NCI-H345 treated with DMSO at 0.1 percent for 48 hours (cell line): ENCODE measurements around the gene CORIN.
"Not testable (repeated sequence)": the region's sequence is repeated elsewhere in the genome, so short reads cannot be mapped to it uniquely, and the experiment has no call there.

Source experiments
- DNase-seq: peaks from one replicate; lab custom pipeline; 2025; ENCODE audit not compliant: unreplicated experiment; lab: John Stamatoyannopoulos, UW

The CORIN gene

DNA sequence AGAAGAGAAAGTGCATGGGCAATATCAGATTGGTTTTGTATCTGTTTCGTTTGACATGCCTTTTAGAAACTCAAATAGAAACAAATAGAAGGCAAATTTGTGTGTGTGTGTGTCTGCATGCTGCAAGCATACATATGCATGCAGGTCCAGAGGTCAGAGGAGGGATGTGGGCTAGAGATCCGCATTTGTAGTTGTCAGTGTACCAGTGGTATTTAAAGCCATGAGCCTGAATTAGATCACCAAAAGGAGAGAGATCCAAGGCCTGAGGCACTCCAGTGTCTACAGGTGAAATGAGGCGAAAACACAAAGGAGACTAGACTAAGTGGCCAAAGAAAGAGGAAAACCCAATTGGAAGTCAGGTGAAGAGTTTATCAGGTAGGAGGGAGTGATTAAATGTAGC lies 106.7 kb downstream of the CORIN start:
- DNase-seq = no peak

DNA sequence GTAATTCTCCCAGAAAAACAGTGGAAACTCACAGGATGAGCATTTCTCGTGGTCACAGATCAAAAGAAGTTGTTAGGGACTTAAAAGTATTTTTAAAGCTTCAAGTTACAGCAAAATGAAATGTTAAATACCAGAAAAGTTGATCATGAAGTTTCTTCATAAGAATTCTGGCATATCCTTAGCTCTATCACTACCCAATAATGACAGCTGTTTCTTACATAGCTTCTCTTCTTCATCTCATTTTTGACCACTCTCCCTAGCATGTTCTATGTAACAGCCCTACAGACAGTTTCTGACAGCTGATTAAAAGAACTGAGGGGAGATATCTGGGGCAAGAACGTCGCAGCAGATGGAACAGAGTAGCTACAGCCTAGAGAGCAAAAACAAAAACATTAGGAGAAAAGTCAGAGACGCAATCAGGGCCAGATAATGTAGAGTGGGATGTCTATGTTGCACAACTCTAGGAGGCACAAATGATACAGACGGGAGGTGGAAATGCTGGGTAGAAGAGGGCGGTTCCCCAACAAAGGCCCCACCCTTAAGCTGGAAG lies 108.7 kb downstream of the CORIN start:
- no peak for DNase-seq

DNA sequence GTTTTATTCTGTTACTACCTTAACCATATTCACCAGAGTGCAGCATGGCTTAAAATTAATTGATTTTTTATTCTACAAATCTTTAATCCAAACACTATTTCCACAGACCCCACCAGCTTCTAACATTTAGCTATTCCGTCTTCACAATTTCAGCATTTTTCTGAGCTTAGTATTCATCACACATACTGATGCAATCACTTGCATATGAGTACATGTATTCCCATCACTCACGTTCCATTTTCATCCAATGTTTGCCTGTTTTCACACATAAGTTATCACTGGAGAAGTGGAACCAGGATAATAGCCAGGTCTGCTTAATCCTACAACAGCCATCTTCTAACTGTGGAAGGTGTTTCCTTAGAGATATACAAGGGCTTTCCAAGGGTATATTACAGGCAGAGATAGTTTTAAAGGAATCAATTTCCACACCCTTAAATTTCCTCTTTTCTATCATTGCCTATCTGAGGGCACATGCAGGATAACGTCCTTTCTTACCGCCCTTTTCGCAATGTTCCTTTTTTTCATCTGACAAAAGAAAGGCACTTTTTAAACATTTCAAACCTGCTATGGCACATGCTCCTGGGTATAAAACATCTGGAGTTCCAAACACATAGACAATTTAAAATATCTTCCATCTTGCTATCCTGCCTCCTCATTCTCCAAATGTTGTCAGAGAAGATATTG lies 115.8 kb downstream of the CORIN start:
- no peak for DNase-seq

DNA sequence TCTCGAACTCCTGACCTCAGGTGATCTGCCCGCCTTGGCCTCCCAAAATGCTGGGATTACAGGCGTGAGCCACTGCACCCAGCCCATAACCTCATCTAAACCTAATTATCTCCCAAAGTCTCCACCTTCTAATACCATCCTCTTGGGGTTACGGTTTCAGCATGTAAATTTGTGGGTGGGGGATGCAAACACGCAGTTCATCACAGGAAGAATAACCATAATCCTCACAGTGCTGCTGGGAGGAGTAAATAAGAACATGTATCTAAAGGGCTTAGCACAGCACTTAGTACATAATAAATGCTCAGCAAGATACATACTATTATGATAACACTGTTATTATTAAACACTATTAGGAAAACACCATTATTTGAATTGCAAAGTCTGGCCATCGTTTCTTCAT lies 116.4 kb downstream of the CORIN start:
- no peak for DNase-seq

DNA sequence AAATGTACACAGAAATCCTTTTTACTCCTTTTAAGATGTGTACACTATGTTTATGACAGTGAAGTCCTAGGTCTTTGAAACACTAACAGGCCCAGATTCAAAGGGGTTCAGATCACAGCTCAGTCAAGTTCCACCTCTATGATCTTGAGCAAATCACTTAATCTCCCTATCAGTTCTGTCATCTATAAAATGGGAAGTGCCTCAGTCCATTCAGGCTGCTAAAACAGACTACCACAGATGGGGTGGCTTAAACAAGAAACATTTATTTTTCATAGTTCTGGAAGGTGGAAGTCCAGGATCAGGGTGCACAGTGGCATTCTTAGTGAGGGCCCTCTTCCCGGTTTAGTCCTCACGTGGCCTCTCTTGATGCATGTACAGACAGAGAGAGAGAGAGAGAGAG lies 117.1 kb downstream of the CORIN start:
- DNase-seq = no peak

DNA sequence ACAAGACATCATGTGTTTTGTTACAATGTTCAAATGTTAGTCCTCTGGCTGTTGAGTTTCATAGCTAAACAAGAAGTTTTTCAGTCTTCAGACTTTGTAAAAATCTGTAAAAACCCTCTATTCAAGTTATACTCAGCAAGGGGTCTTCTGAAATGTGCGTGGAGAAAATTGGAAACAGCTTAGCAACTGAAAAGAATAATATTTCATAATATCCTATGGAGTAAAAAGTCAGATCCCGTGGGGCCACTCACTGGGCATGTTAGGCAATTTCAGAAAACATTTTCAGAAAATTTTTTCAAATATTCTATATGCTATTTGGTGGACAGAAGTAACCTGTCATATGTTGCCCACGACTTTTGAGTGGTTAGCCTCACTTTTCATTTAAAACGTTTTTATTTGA lies 118.3 kb downstream of the CORIN start:
- no peak for DNase-seq

DNA sequence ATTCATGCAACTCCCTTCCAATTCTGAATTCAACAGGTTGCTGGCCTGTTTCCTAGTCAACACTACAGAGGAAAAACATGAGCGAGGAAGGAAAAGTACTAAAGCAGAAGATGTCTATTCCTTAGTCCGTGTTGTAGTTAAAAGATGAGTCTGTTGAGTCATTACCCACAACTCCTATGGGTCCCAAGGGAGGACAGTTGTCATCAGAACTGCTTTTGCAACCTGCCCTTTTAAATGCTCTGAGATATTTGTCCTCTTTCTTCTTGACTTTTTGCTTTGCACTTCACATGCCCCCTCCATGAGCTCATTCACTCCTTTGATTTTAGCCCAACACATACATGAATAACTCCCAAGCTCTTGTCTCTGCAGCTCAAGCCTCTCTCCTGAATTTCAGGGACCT lies 119.2 kb downstream of the CORIN start:
- no peak for DNase-seq

DNA sequence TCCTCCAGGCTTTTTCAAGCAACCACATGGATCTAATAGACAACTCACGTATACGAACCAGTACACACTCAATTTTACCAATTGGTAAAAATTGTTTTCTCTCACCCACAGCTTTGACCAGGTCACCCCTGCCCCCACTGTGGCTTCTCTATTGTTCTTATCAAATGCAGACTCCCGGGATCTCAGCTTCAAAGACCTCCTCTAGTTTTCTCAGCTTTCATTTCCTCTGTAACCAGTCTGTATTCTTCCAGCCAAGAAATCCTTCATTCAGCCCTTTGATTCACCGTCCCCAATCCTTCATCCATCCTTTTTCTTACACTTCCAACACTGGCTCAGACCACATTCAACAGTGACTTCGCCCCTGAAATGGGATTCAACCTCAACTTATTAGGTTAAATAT lies 120.7 kb downstream of the CORIN start:
- DNase-seq = no peak

DNA sequence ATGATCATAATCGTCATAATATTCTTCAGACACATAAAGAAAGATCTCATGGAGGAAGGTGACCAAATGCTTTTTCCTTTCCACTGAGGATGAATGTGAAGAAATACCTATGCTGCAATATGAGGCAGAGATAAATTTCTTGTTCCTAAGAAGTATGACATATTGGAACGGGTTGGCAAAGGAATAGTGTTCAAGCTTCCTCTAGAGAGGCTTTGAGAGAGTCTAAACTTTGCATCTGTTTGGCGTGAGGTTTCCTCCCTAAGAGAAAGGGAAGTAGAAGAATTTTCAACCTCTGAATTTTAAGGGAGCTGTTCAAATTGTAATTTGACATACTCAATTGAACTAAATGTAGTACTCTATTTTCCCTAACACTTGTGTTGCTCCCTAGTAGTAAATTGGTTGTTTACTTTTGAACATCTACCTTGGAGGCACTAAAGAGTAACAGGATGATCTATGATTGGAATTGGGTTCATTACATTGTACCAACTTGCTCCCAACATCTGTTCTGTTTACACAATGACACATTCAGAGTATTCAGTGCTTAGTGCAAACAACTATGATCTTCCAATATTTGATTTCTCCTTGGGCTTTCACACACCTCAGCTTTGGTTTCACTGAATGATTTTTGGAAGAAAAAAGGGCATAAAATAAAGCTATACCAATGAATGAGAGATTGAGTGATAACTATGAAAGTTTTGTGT lies 122.0 kb downstream of the CORIN start:
- peak; percentile 21 for DNase-seq

DNA sequence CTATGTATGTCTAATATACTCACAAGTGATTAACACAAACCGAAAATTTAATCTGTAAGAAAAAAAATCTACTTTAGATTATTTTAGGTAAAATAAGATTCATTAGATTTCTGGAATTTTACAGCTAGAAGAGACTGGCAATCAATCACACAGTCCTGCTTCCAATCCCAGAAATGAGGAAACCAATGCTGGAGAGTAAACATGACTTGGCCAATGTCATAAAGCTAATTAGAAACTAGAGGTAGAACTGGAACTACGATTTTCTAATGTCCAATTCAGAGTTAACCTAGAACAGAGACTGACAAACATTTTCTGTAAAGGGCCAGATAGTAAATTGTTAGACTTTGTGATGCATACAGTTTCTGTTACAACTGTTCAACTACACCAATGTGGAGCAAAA lies 123.6 kb downstream of the CORIN start:
- DNase-seq = no peak

DNA sequence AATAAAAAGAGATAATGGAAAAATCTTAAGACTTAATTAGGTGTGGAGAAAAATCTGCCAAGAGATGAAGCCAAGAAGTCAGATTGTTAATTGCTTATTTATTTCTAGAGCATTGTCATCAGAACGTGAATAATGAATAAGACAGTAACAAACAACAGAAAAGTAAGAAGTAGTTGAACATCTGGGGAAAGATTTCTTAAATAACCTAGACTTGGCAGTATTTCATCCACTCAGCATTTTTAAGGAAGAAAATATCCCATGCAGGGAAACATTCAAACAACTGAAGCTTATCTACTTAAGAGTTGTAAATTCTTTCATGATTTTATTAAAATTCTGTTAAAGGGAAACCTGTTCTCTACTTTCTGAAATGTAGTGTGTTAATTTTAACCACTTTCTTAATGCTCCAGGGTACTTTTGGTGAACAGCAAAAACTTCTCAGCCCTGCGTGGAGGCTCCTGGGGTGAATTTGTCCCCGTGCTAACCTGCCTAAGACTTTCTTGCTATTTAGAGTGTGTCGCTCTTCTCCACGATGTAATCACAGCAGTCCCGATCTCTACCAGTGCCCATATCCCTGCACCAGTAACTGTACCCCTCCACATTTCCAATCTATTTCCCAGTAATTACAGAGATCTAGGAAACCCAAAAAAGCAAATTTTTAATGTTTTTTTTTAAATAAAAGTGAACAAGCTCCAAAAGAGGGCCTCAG lies 124.6 kb downstream of the CORIN start:
- no peak for DNase-seq

DNA sequence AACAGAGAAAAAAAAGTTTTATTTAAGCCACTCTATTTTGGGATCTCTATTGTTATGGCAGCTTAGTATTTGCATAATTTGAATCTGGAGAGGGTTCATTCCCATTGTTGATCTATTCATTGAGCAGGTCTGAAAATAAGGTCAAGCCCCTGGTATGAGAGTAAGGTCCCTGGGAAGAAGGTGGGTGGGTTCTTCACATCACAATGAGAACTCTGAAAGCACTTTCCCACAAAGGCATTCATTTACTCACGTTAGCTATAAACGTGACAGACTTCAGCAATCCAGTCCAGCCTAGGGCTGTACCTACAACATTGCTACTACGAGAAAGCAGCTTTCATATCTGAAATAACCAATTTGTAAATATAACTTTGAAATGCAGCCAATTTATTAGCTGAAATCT lies 126.2 kb downstream of the CORIN start:
- DNase-seq = no peak

DNA sequence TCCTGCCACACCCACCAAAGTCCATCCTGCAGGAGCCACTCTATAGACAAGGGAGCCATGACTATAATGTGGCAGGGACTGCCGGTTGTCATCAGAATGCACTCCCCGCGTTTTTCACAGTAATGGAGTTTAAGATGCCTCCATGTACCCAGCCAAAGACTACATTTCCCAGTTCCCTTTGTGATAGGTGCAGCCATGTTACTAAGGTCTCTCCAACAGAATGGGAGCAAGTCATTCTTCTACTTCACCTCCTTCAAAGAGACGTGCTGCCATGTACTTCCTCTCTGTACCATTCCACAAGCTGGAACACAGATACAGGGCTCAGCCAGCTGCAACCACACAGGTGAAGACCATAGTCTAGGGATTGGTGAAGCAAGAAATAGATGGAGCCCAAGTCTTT lies 126.7 kb downstream of the CORIN start:
- no peak for DNase-seq

DNA sequence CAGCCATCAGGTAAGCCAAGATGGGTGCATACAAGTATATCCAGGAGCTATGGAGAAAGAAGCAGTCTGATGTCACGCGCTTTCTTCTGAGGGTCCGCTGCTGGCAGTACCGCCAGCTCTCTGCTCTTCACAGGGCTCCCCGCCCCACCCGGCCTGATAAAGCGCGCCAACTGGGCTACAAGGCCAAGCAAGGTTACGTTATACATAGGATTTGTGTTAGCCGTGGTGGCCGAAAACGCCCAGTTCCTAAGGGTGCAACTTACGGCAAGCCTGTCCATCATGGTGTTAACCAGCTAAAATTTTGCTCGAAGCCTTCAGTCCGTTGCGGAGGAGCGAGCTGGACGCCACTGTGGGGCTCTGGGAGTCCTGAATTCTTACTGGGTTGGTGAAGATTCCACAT lies 131.5 kb downstream of the CORIN start:
- DNase-seq = not testable (repeated sequence)

DNA sequence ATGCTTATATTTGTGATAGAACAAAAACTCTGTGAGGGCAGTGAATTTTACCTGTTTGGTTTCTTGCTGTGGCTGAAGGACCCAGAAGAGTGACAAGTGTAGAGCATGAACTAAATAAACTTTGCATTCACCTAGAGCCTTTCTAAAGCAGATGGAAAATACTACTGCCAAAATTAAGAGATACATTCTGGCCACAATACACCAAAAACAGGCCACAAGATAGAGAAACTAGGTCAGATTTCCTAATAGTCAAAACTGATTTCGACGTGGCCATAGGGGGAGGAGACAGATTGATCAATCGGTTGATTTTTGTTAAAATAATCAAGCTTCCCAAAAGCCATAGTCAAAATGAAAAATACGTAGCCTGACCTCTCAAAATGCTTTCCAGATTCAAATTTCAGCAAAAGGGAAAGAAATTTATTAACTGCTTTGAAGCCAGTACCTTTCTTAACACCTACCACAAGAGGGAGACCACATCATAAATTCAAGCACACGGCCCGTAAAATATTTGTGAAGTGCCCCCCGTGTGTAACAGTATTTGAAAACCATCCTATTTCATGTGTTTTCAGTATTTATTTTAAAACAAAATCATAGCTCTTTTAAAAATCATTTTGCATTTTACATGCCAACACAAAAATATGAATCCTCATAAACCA lies 132.4 kb downstream of the CORIN start:
- DNase-seq = peak; percentile 8

DNA sequence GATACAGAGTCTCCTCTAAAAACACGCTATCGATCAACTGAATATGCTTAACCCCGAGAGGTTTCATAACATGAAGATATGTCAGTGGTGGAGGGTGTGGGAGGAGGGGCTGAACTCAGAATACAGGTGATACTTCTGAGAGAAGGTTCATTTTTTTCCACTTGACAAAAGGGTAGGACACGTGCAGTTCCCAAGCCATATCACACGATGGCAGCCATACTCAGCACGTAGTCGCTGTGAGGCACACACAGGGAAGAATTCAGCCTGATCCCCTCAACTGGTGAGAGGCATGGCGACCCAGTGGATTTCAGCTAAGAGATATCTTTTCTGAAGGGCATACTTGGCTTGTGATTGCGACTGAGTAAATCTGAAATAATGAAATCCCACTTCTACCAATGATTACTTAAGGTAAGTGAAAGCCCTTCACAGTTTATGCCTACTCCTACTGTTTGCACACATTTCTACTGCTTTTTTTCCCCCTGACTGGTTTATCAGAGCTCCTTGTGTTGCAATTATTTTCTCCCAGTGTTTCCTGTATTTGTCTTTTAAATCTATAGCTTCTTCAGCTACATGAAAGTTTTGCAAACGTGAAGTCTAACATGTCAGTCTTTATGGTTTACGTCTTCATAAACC lies 133.1 kb downstream of the CORIN start:
- peak; percentile 31 for DNase-seq

DNA sequence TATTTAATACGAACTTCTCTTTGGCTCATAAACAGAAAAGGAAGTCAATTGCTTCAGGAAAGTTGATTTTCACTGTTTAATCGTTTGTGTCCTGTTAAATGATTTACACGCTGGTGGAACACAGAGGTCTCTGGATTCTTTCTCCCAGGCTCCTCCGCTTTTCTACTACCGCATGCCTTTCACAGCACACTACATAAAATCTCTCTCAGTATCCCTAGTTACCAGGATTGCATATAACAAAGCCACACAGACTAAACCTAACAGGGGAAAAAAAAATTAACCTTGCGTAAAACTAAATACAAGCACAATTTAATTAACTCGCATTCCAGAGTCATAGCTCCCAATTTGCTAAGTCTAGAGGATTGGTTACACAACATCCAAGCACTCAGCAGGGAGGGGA lies 133.9 kb downstream of the CORIN start:
- DNase-seq = no peak

DNA sequence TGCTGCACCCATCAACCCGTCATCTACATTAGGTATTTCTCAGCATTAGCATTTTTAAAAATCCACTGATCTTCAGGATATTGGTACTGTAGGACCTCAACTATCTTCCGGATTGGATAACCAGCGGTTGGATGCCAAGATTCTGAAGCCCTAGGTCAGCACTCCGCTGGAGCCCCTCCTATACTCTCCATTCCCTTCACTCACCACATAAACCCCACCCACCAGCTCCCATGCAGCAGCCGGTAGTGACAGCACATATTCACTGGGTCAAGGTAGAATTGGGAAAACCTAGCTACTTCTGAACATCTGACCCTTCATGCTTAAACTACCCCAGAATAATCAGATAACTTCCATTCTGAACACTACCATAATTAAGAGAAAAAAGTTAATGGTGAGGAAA lies 134.9 kb downstream of the CORIN start:
- no peak for DNase-seq

DNA sequence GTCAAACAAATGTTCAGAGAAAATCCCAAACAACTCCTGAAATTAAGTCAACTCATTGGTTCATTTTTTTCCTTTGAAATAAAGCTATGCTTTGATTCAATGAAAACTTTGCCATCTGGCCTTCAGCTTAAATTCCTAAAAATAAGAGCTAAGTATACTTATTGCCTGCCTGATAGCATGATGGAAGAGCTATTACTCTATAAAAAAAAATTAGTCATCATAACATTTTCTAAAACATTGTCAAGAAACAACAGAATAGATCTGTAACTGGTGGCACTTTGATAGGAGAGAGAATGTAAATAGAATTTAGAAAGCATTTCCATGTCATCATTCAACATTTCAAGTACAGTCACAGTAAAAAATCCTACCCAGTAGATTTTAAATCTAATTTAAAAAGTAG lies 136.6 kb downstream of the CORIN start:
- no peak for DNase-seq

DNA sequence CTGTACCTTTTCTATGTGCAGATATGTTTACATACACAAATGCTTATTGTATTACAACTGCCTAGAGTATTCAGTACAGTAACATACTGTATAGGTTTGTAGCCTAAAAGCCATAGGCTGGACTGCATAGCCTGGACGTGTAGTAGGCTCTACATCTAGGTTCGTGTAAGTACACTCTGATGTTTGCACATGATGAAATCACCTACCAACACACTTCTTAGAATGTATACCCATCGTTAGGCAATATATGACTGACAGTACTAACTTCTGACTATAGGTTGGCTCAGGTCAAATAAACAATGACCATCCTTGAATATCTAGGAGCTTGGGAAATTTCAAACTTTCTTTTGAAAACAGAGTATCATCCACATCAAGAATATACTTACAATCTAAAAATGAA lies 139.0 kb downstream of the CORIN start:
- no peak for DNase-seq

DNA sequence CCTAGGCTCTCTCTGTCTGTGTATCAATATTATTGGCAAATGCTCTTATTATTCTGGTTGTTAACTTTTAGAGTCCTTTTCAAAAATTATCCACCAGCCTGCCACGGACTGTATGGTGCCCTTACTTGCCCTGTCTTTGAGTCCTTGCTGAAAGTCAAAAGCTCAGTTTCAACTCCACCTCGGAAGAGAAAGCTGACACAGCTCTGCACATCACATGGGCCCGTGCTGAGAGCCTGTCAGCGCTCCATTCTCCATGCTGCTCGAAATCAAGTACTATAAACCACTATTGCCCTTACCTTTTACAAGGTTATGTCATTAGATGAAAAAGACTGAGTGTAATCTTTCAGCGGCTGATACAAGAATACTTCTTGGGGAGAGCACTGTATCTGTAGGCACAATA lies 141.0 kb downstream of the CORIN start:
- no peak for DNase-seq
